HG03060 (cell line): ENCODE measurements around the gene CEP112.
"Not testable (repeated sequence)": the region's sequence is repeated elsewhere in the genome, so short reads cannot be mapped to it uniquely, and the experiment has no call there.

Experiments used
- ATAC-seq: cut with Tn5 transposase; IDR thresholded peaks from one replicate; pipeline ENCODE4 v1.9.1; 2021; ENCODE audit warnings: low read depth, moderate number of reproducible peaks; ENCODE audit not compliant: unreplicated experiment

CEP112 gene

GRCh38 chr17:65799454-65799853 lies 392.5 kb downstream of the CEP112 start:
- no peak for ATAC-seq

- no peak for ATAC-seq
Measured at GRCh38 chr17:65797809-65798208, 394.1 kb downstream of the CEP112 start.

GRCh38 chr17:65797101-65797500 lies 394.8 kb downstream of the CEP112 start:
- ATAC-seq = no peak

GRCh38 chr17:65794572-65794971 lies 397.4 kb downstream of the CEP112 start:
- ATAC-seq = no peak

GRCh38 chr17:65790241-65790640 lies 401.7 kb downstream of the CEP112 start:
- no peak for ATAC-seq

GRCh38 chr17:65787503-65787902 lies 404.4 kb downstream of the CEP112 start:
- ATAC-seq = no peak

- no peak for ATAC-seq
Measured at GRCh38 chr17:65786479-65786878, 405.5 kb downstream of the CEP112 start.

- no peak for ATAC-seq
Measured at GRCh38 chr17:65785109-65785508, 406.8 kb downstream of the CEP112 start.

GRCh38 chr17:65783845-65784334 lies 408.0 kb downstream of the CEP112 start:
- no peak for ATAC-seq

- not testable (repeated sequence) for ATAC-seq
Measured at GRCh38 chr17:65782104-65782706, 409.7 kb downstream of the CEP112 start.

- no peak for ATAC-seq
Measured at GRCh38 chr17:65780111-65780510, 411.8 kb downstream of the CEP112 start.

- ATAC-seq = no peak
Measured at GRCh38 chr17:65776890-65777289, 415.0 kb downstream of the CEP112 start.

- ATAC-seq = no peak
Measured at GRCh38 chr17:65774787-65775186, 417.1 kb downstream of the CEP112 start.

- ATAC-seq = no peak
Measured at GRCh38 chr17:65772989-65773388, 418.9 kb downstream of the CEP112 start.

- ATAC-seq = no peak
Measured at GRCh38 chr17:65771704-65772103, 420.2 kb downstream of the CEP112 start.

GRCh38 chr17:65763786-65764185 lies 428.1 kb downstream of the CEP112 start:
- no peak for ATAC-seq

- no peak for ATAC-seq
Measured at GRCh38 chr17:65762973-65763372, 429.0 kb downstream of the CEP112 start.

GRCh38 chr17:65759532-65759931 lies 432.4 kb downstream of the CEP112 start:
- no peak for ATAC-seq

- no peak for ATAC-seq
Measured at GRCh38 chr17:65756760-65757159, 435.2 kb downstream of the CEP112 start.

- ATAC-seq = no peak
Measured at GRCh38 chr17:65755799-65756198, 436.1 kb downstream of the CEP112 start.

- no peak for ATAC-seq
Measured at GRCh38 chr17:65754630-65755029, 437.3 kb downstream of the CEP112 start.

GRCh38 chr17:65754081-65754480 lies 437.9 kb downstream of the CEP112 start:
- no peak for ATAC-seq

- ATAC-seq = no peak
Measured at GRCh38 chr17:65753348-65753747, 438.6 kb downstream of the CEP112 start.
